ENCODE results near the gene CDH11.

DNA sequence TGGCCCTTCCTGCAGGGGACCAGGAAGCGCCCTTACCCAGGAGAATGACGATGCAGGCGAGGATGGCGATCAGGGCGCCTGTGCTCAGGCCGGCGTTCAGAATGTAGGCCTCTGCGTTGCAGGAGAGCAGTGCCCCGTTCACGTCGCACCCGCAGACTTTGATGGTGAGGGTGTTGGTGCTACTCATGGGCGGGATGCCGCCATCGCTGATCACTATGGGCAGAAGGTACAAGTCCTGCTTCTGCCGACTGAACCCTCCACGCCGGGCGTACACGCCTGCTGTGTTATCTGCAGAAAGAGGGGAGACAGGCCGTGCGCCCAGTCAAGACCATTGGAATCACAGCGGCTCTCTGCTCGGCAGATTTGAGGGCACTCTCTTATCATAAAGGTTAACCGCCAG is 171.1 kb downstream of the CDH11 start:
- TF ChIP-seq, protein P1, sequence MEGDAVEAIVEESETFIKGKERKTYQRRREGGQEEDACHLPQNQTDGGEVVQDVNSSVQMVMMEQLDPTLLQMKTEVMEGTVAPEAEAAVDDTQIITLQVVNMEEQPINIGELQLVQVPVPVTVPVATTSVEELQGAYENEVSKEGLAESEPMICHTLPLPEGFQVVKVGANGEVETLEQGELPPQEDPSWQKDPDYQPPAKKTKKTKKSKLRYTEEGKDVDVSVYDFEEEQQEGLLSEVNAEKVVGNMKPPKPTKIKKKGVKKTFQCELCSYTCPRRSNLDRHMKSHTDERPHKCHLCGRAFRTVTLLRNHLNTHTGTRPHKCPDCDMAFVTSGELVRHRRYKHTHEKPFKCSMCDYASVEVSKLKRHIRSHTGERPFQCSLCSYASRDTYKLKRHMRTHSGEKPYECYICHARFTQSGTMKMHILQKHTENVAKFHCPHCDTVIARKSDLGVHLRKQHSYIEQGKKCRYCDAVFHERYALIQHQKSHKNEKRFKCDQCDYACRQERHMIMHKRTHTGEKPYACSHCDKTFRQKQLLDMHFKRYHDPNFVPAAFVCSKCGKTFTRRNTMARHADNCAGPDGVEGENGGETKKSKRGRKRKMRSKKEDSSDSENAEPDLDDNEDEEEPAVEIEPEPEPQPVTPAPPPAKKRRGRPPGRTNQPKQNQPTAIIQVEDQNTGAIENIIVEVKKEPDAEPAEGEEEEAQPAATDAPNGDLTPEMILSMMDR (IDR thresholded peaks at IDR 0.05), result no peak
- no peak for TF ChIP-seq POLR2A (IDR thresholded peaks at IDR 0.05)
